GM21737 (cell line): ENCODE results near the gene CUX1.

ENCODE experiments used
- ATAC-seq: cut with Tn5 transposase; IDR thresholded peaks from one replicate; pipeline ENCODE4 v1.9.1; 2021; ENCODE audit warnings: mild to moderate bottlenecking, moderate library complexity; ENCODE audit not compliant: unreplicated experiment

The CUX1 gene, protein sequence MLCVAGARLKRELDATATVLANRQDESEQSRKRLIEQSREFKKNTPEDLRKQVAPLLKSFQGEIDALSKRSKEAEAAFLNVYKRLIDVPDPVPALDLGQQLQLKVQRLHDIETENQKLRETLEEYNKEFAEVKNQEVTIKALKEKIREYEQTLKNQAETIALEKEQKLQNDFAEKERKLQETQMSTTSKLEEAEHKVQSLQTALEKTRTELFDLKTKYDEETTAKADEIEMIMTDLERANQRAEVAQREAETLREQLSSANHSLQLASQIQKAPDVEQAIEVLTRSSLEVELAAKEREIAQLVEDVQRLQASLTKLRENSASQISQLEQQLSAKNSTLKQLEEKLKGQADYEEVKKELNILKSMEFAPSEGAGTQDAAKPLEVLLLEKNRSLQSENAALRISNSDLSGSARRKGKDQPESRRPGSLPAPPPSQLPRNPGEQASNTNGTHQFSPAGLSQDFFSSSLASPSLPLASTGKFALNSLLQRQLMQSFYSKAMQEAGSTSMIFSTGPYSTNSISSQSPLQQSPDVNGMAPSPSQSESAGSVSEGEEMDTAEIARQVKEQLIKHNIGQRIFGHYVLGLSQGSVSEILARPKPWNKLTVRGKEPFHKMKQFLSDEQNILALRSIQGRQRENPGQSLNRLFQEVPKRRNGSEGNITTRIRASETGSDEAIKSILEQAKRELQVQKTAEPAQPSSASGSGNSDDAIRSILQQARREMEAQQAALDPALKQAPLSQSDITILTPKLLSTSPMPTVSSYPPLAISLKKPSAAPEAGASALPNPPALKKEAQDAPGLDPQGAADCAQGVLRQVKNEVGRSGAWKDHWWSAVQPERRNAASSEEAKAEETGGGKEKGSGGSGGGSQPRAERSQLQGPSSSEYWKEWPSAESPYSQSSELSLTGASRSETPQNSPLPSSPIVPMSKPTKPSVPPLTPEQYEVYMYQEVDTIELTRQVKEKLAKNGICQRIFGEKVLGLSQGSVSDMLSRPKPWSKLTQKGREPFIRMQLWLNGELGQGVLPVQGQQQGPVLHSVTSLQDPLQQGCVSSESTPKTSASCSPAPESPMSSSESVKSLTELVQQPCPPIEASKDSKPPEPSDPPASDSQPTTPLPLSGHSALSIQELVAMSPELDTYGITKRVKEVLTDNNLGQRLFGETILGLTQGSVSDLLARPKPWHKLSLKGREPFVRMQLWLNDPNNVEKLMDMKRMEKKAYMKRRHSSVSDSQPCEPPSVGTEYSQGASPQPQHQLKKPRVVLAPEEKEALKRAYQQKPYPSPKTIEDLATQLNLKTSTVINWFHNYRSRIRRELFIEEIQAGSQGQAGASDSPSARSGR (N-terminal part only)

GRCh38 chr7:101817471-101818286 lies at the start of gene CUX1:
Gene CUX1, plus strand, starts transcription at chr7:101817626. Its CDS starts 14 bp downstream, at chr7:101817640.
- no peak for ATAC-seq

DNA sequence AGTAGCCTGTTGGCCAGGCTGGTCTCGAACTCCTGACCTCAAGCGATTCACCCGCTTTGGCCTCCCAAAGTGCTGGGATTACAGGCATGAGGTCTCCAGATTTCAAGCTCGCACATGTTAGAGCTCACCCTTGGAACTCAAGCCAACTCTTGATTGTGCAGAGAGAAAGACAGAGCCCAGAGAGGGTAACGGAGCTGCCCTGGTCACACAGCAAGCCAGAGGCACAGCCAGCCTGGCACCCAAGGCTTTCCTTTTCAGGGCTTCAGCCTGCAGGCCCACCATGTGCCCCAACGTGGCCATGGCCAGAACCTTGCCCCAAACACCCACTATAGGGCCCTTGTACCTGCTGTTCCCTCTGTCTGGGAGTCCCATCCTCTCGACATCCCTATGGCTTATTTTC lies 49.1 kb upstream of the CUX1 start:
- ATAC-seq = no peak

DNA sequence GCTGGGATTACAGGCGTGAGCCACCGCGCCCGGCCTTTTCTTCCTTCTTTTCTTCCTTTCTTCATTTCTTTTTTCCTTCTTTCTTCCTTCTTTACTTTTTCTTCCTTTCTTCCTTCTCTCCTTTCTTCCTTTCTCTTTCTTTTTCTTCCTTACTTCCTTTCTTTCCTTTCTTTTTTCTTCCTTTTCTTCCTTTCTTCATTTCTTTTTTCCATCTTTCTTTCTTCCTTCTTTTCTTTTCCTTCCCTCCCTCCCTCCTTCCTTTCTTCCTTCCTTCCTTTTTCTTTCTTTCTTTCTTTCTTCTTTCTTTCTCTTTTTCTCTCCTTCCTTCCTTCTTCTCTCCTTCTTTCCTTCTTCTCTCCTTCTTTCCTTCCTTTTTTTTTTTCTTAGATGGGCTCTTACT lies 47.0 kb upstream of the CUX1 start:
- no peak for ATAC-seq

- ATAC-seq = no peak
These were observed 44.8 kb upstream of the CUX1 start for GRCh38 chr7:101772508-101773211.

GRCh38 chr7:101775181-101775580 lies 42.2 kb upstream of the CUX1 start:
- no peak for ATAC-seq

DNA sequence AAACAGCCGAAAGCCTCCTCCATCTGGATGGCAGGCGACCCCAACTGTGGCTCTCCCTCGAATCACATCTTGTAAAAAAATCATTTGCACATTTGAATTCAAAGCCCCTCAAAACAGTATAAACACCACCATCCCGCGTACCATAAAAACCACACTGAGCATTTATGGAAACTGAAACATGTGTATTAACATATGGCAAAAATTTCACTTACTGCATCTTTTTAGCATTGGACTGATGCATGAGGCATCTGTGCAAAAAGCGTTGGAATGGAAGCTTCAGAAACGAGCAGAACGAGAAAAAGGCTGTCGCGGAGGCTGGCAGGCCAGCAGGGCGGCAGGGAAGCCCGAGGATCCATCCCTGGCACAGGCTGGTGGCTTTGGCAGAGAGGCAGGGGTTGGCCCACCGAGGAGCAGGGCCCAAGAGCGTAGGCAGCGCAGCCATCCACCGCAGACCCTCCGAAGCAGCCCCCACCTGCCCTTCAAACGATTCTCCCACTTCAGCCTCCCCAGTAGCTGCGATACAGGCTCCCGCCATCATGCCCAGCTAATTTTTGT lies 39.3 kb upstream of the CUX1 start:
- ATAC-seq = no peak

GRCh38 chr7:101779267-101779666 lies 38.2 kb upstream of the CUX1 start:
- no peak for ATAC-seq

- ATAC-seq = no peak
These were observed 37.1 kb upstream of the CUX1 start for GRCh38 chr7:101780281-101780680.

GRCh38 chr7:101781439-101781838 lies 36.0 kb upstream of the CUX1 start:
- no peak for ATAC-seq

DNA sequence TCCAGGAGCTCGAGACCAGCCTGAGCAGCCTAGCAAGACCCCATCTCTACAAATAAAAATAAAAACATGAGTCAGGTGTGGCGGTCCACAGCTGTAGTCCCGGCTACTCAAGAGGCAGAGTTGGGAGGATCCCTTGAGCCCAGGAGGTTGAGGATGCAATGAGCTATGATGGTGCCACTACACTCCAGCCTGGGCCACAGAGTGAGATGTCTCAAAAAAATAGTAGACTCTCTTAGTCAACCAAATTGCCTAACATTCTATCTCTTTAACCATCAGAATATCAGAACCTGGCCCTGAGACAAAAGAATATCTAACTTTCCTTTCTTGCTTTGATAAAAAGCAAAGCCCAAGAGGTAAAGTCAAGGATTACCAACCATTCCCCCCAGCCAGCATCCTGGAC lies 35.0 kb upstream of the CUX1 start:
- ATAC-seq = no peak

GRCh38 chr7:101782896-101783295 lies 34.5 kb upstream of the CUX1 start:
- ATAC-seq = no peak

- ATAC-seq = no peak
These were observed 33.8 kb upstream of the CUX1 start for GRCh38 chr7:101783381-101784181.

DNA sequence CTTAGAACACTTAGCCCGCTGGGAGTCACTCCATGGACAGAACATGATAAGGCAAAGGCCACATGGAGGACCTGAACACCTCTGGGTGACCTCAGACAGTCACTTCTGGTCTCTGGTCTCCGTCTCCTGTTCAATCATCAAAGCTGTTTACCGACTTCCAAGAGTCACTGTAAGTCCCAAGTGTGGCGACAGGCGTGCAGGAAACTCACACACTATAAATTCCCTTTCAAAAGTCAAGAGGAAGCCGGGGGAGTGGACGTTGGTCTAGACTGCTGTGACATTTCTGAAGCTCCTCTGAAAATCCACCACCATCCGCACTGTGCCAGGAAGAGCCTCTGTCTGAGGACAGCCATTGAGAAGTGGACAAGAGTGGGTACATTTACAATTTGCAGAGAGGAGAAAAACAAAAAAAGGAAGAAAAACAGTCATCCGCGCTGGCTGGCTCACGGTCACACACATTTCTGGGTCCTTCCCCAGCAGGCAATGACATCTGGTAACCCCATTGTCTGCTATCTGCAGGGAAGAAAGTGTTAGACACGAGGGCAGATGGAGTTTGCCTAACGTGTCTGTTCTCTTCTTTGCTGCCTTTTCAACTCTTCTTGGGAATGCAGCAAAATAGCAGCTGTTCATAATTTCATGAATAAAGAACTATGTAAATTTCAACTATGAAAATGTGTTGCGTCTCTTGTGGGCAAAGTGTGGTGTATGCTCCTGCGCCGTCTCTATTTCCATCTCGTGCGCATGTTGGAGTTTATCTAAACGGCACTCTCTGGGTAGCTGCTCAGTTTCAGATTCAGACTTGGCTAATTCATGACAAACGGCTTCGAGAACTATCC lies 32.9 kb upstream of the CUX1 start:
- no peak for ATAC-seq

DNA sequence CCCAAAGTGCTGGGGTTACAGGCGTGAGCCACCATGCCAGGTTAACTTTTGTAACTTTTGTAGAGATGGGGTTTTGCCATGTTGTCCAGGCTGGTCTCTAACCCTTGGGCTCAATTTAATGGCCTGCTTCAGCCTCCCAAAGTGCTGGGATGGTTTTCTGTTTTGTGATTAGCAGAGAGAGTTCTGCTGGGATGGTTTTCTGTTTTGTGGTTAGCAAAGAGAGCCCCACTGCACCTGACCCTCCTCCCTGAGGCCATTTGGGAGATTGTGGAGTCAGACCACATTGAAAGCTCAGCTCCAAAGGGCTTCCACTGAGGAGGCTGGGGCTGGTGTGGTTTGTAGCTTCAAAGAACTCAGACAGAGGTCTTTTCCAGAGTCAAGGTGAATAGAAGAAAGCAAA lies 29.6 kb upstream of the CUX1 start:
- ATAC-seq = no peak

DNA sequence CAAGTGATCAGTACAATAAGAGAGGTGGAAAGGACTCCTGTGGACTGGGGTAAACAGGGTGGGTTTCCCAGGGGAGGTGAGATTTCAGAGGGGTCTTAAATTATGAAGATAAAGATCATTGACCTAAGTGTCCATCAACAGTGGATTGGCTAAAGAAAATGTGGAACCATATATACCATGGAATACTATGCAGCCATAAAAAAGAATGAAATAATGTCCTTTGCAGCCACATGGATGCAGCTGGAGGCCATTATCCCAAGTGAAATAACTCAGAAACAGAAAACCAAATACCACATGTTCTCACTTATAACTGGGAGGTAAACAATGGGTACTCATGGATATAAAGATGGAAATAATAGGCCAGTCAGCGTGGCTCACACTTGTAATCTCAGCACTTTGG lies 28.9 kb upstream of the CUX1 start:
- no peak for ATAC-seq

GRCh38 chr7:101790566-101791293 lies 26.7 kb upstream of the CUX1 start:
- ATAC-seq = no peak
